ENCODE results near the gene DKK3. TPM values are rescaled to one million over a fixed set of nuclear protein-coding genes. Genes with fewer than 3 reads are reported as not detected.

DKK3 gene
- total RNA-seq: 89.1 and 345 TPM in 2 replicates

GRCh38 chr11:12007769-12008737, at the start of gene DKK3:
Gene DKK3 (minus strand): TSS chr11:12008626. CDS start chr11:12008582, 44 bp downstream.

Other genes starting within 250 kb of the DKK3 start
- 65.4 and 67.4 TPM in 2 replicates for gene USP47, start 166.7 kb downstream of the DKK3 start, total RNA-seq
- gene MICAL2, start 102.0 kb upstream of the DKK3 start, total RNA-seq: 504 and 757 TPM in 2 replicates

Data from regular cardiac myocyte (primary cell).